Neutrophil (primary cell): Measurements from ENCODE around the gene TET1.
"Not testable (repeated sequence)": the region's sequence is repeated elsewhere in the genome, so short reads cannot be mapped to it uniquely, and the experiment has no call there.

ENCODE experiments used
- H3K27ac ChIP-seq: fragments of 200-600 bp; sonication (generic); 2 replicates; pipeline ENCODE4 v1.5.1; 2016; ENCODE audit warnings: mild to moderate bottlenecking, moderate library complexity
- H3K27me3 ChIP-seq: fragments of 200-600 bp; sonication (generic); 2 replicates; pipeline ENCODE4 v1.6.0; 2016; ENCODE audit warnings: mild to moderate bottlenecking
- H3K36me3 ChIP-seq: fragments of 200-600 bp; sonication (generic); 2 replicates; pipeline ENCODE4 v1.5.1; 2017
- H3K4me1 ChIP-seq, 2 experiments: fragments of 200-600 bp in 1 of 2; sonication (generic) in 1 of 2; 1 replicate in 1 of 2; 2 replicates in 1 of 2; pipeline versions ENCODE4 v1.5.1 to v1.6.1; 2013 to 2016; ENCODE audit warnings: low read depth in 1 of 2, low read length in 1 of 2, mild to moderate bottlenecking in 1 of 2, moderate library complexity in 1 of 2; ENCODE audit not compliant: control insufficient read depth in 1 of 2, insufficient read depth in 1 of 2
- H3K4me3 ChIP-seq, 2 experiments: fragments of 200-600 bp in 1 of 2; sonication (generic) in 1 of 2; 1 replicate in 1 of 2; 2 replicates in 1 of 2; pipeline ENCODE4 v1.5.1; 2013 to 2016; ENCODE audit warnings: low read depth in 1 of 2, low read length in 1 of 2, mild to moderate bottlenecking in 1 of 2, moderate library complexity in 1 of 2
- H3K9me3 ChIP-seq: fragments of 200-600 bp; sonication (generic); 2 replicates; pipeline ENCODE4 v1.5.1; 2016
- CTCF ChIP-seq: fragments of 200-600 bp; sonication (generic); IDR thresholded peaks from 2 replicates; pipeline ENCODE4 v1.5.1; 2016; ENCODE audit warnings: antibody characterized with exemption

Gene TET1

GRCh38 chr10:68697106-68697505, 137.0 kb downstream of the TET1 start:
- no peak for TF ChIP-seq CTCF
- no peaks in the 10 kb centered on the region for H3K9me3 ChIP-seq
- no peaks in the 10 kb centered on the region for H3K27me3 ChIP-seq
- H3K27ac ChIP-seq, result no peak overlapping the region
- H3K36me3 ChIP-seq, result no peaks in the 10 kb centered on the region
- no peak overlapping the region for H3K4me3 ChIP-seq
- no peaks in the 10 kb centered on the region for H3K4me1 ChIP-seq

DNA sequence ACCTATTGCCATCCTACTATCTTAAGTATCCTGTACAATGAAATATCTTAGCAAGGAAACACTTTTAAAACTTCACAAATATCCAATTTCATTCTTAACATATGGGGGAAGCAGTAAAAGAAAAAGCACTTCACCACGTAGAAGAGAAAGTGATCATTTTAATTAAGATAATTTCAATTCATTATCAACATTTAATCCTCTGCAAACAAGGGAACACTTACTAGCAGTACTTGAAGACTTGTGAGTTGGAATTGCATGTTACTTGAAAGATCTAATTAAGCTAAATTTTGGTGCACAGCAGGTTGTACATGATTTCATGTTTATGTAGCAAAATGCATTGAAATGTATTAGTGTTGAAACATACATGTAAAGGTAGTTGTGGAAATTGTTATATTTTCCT, 140.1 kb downstream of the TET1 start:
- Histone ChIP-seq H3K36me3 (no peaks in the 10 kb centered on the region), H3K9me3 (no peaks in the 10 kb centered on the region), H3K4me3 (no peak overlapping the region), H3K27ac (no peak overlapping the region), H3K4me1 (no peaks in the 10 kb centered on the region), H3K27me3 (no peaks in the 10 kb centered on the region)
- no peak for TF ChIP-seq CTCF

DNA sequence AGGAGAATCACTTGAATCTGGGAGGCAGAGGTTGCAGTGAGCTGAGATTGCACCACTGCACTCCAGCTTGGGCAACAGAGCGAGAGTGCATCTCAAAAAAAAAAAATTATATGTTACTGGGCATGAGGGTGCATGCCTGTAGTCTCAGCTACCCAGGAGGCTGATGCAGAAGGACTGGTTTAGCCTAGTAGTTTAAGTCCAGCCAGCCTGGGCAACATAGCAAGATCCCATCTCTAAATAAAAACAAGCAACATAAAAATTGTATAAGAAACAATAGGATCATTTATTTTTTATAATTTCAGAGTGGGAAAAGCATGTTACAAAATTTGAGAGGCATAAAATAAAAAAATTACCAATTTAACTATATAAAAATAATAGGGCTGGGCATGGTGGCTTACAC, 145.4 kb downstream of the TET1 start:
- H3K27ac ChIP-seq, result no peak overlapping the region
- no peak overlapping the region for H3K4me3 ChIP-seq
- no peaks in the 10 kb centered on the region for H3K27me3 ChIP-seq
- no peaks in the 10 kb centered on the region for H3K4me1 ChIP-seq
- H3K36me3 ChIP-seq, result no peaks in the 10 kb centered on the region
- TF ChIP-seq CTCF, result no peak
- H3K9me3 ChIP-seq, result no peaks in the 10 kb centered on the region

GRCh38 chr10:68708987-68709386, 148.8 kb downstream of the TET1 start:
- H3K9me3 ChIP-seq, H3K4me3 ChIP-seq, H3K4me1 ChIP-seq, H3K36me3 ChIP-seq, H3K27ac ChIP-seq, H3K27me3 ChIP-seq: not testable (repeated sequence)

GRCh38 chr10:68713065-68713464, 152.9 kb downstream of the TET1 start:
- H3K9me3 ChIP-seq, H3K4me1 ChIP-seq, H3K36me3 ChIP-seq, H3K27me3 ChIP-seq, H3K4me3 ChIP-seq, H3K27ac ChIP-seq: not testable (repeated sequence)

GRCh38 chr10:68717435-68717834, 157.3 kb downstream of the TET1 start:
- Histone ChIP-seq H3K27me3 (no peaks in the 10 kb centered on the region), H3K36me3 (no peaks in the 10 kb centered on the region), H3K9me3 (no peaks in the 10 kb centered on the region), H3K4me3 (no peak overlapping the region), H3K27ac (no peak overlapping the region), H3K4me1 (peaks cover 9 to 10% of the 10 kb centered on the region in 2 experiments)
- TF ChIP-seq CTCF, result no peak
